ENCODE results near the gene SOD2. TPM values are rescaled to one million over a fixed set of nuclear protein-coding genes. Genes with fewer than 3 reads are reported as not detected.

The SOD2 gene
- polyA plus RNA-seq, 1 donor from 2014 or later = 137 TPM

- H3K27ac ChIP-seq (ENCODE audit: low read length) = peak overlapping the region; percentile 99
- no peaks in the 10 kb centered on the region for H3K9me3 ChIP-seq (ENCODE audit: low read length)
- no peaks in the 10 kb centered on the region for H3K36me3 ChIP-seq (ENCODE audit: insufficient read depth, low read length)
- H3K4me3 ChIP-seq (ENCODE audit: low read length) = peak overlapping the region; percentile 96
- no peaks in the 10 kb centered on the region for H3K9me2 ChIP-seq (ENCODE audit: insufficient read depth, low read length)
- peak; percentile 81 for TF ChIP-seq REST (IDR thresholded peaks at IDR 0.05; ENCODE audit: borderline replicate concordance)
- TF ChIP-seq POLR2AphosphoS5 (IDR thresholded peaks at IDR 0.05) = no peak
- peak; percentile 13 for TF ChIP-seq MXI1 (conservative IDR thresholded peaks at IDR 0.05; ENCODE audit: poor library complexity, severe bottlenecking)
- no peak for TF ChIP-seq TAF1 (IDR thresholded peaks at IDR 0.05; ENCODE audit: low read depth)
- peaks cover 6% of the 10 kb centered on the region for H3F3A ChIP-seq (ENCODE audit: insufficient read depth, low read length, poor library complexity, severe bottlenecking)
- H3K9ac ChIP-seq (ENCODE audit: low read length) = peak overlapping the region; percentile 98
- peak overlapping the region; percentile 22 for H2AFZ ChIP-seq (ENCODE audit: low read depth, low read length)
- peak overlapping the region; percentile 90 for H3K4me2 ChIP-seq (ENCODE audit: low read length)
- peaks cover 73% of the 10 kb centered on the region for H3K79me2 ChIP-seq (replicated peaks; ENCODE audit: insufficient read depth, low read length)
- no peaks in the 10 kb centered on the region for H3K27me3 ChIP-seq (ENCODE audit: insufficient read depth, low read depth, low read length)
- H4K20me1 ChIP-seq (ENCODE audit: insufficient read depth) = peaks cover 15% of the 10 kb centered on the region
Observed at GRCh38 chr6:159727717-159728445, 34.8 kb upstream of the SOD2 start.

- H3K27me3 ChIP-seq (ENCODE audit: insufficient read depth, low read depth, low read length) = no peaks in the 10 kb centered on the region
- H3K27ac ChIP-seq (ENCODE audit: low read length) = peak within 1 kb of the TSS; percentile 99
- H3K79me2 ChIP-seq (replicated peaks; ENCODE audit: insufficient read depth, low read length) = peaks cover 65% of the 10 kb centered on the region
- peak within 1 kb of the TSS; percentile 95 for H2AFZ ChIP-seq (ENCODE audit: low read depth, low read length)
- H3K9me2 ChIP-seq (ENCODE audit: insufficient read depth, low read length) = no peaks in the 10 kb centered on the region
- H4K20me1 ChIP-seq (ENCODE audit: insufficient read depth) = peaks cover 15% of the 10 kb centered on the region
- TF ChIP-seq SMC3 (conservative IDR thresholded peaks at IDR 0.05; ENCODE audit: poor library complexity) (peak; percentile 7), EZH2 (IDR thresholded peaks at IDR 0.05; ENCODE audit: borderline replicate concordance, insufficient read depth, low read length, poor library complexity, severe bottlenecking) (no peak), MXI1 (conservative IDR thresholded peaks at IDR 0.05; ENCODE audit: poor library complexity, severe bottlenecking) (peak; percentile 89), RAD21 (conservative IDR thresholded peaks at IDR 0.05) (no peak), TAF1 (IDR thresholded peaks at IDR 0.05; ENCODE audit: low read depth) (peak; percentile 98), POLR2AphosphoS5 (IDR thresholded peaks at IDR 0.05) (peak; percentile 96), EP300 (conservative IDR thresholded peaks at IDR 0.05; ENCODE audit: poor library complexity, severe bottlenecking) (peak; percentile 82), REST (IDR thresholded peaks at IDR 0.05; ENCODE audit: borderline replicate concordance) (peak; percentile 77)
- peak within 1 kb of the TSS; percentile 96 for H3K4me3 ChIP-seq (ENCODE audit: low read length)
- no peaks in the 10 kb centered on the region for H3K9me3 ChIP-seq (ENCODE audit: low read length)
- H3F3A ChIP-seq (ENCODE audit: insufficient read depth, low read length, poor library complexity, severe bottlenecking) = peaks cover 6% of the 10 kb centered on the region
- H3K9ac ChIP-seq (ENCODE audit: low read length) = peak within 1 kb of the TSS; percentile 98
- H3K4me2 ChIP-seq (ENCODE audit: low read length) = peak within 1 kb of the TSS; percentile 90
- H3K36me3 ChIP-seq (ENCODE audit: insufficient read depth, low read length) = no peaks in the 10 kb centered on the region
Observed at GRCh38 chr6:159726918-159727716, 34.1 kb upstream of the SOD2 start, which contains the start of gene WTAP. WTAP (plus strand) TSS chr6:159727506; CDS start chr6:159736266, 8,760 bp downstream.

Measured in neural cell (in vitro differentiated cells).